ENCODE measurements around the gene MSANTD4.

DNA sequence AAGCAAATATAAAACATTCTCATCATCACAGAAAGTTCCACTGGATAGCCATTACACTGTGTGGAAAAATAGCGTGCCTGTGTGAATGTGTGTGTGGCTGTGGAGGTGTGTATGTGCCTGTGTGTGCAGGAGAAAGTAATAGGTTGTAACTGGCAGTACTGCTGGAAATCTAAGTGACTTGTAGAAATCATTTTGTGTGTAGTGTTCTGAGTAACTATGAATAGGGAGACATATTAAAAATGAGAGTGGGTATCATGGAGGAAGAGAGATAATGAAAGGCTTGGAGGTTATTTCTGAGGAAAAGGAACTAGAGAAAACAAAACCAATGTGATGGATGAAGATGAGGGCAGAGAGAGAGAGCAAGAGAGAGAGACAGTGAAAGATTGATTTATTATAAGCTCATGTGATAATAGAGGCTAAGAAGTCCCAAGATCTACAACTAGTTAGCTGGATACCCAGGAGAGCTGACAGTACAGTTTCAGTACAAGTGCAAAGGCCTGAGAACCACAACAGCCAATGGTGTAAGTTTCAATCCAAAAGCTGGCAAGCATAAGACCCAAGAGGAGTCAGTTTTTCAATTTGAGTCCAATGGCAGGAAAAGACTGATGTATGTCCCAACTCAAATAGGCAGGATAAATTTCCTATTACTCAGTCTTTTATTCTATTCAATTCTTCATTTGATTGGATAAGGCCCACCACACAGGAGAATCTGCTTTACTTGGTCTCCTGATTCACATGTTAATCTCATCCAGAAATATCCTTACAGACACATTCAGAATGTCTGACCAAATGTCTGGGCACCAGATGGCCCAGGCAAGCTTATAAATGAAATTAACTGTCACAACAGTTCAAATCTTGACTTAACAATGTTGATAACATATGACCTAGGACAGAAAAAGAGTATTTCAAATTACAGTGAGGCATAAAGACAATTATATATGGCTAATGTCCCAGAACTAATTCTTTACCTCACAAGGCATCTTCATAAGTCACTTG, 40.2 kb upstream of the MSANTD4 start:
- TF ChIP-seq POLR2A (IDR thresholded peaks at IDR 0.05): no peak
- TF ChIP-seq, protein P1, sequence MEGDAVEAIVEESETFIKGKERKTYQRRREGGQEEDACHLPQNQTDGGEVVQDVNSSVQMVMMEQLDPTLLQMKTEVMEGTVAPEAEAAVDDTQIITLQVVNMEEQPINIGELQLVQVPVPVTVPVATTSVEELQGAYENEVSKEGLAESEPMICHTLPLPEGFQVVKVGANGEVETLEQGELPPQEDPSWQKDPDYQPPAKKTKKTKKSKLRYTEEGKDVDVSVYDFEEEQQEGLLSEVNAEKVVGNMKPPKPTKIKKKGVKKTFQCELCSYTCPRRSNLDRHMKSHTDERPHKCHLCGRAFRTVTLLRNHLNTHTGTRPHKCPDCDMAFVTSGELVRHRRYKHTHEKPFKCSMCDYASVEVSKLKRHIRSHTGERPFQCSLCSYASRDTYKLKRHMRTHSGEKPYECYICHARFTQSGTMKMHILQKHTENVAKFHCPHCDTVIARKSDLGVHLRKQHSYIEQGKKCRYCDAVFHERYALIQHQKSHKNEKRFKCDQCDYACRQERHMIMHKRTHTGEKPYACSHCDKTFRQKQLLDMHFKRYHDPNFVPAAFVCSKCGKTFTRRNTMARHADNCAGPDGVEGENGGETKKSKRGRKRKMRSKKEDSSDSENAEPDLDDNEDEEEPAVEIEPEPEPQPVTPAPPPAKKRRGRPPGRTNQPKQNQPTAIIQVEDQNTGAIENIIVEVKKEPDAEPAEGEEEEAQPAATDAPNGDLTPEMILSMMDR (IDR thresholded peaks at IDR 0.05): no peak
